OCI-M1 (cell line): ENCODE results near the gene ATP8B4.

ENCODE experiments used
- DNase-seq: peaks from one replicate; lab custom pipeline; 2025; lab: John Stamatoyannopoulos, UW

The ATP8B4 gene

GRCh38 chr15:49890689-49891088 lies 228.3 kb downstream of the ATP8B4 start:
- DNase-seq: no peak

- no peak for DNase-seq
These were observed 229.5 kb downstream of the ATP8B4 start for GRCh38 chr15:49889536-49889935.

DNA sequence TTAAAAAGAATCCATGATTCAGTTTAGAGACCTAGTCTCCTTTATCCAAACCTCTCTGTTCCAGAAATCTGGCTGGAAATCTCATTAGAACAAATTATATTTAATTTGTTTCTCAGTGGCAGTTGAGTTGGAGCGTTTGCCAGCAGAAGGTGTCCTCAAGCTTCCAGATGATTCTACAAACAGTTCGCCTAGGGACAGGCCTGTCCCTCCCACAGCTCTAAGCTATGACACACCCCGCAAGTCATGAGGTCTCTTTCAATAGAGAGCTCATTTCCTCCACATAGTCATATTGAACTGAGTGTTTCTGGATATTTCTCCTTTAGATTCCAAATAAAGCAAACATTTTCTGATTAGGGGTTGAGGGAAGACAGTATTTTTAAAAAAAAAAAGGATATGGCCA lies 230.3 kb downstream of the ATP8B4 start:
- no peak for DNase-seq

DNA sequence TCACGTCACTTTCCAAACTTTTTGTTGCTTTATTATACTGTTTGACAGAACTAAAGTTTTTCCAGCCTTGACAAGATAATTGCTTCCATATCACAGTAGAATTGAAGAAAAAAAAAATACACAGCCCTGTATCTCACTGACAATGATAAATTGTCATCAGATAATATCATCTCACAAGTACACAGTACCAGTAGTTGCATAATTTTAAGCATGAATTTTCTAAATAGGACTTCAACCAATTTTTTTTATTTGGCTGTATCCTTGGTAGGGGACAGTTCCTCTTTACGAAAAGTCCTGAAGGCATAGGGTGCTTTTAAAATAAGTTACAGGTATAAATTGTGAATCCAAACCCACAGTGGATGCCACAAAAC lies 230.7 kb downstream of the ATP8B4 start:
- no peak for DNase-seq

DNA sequence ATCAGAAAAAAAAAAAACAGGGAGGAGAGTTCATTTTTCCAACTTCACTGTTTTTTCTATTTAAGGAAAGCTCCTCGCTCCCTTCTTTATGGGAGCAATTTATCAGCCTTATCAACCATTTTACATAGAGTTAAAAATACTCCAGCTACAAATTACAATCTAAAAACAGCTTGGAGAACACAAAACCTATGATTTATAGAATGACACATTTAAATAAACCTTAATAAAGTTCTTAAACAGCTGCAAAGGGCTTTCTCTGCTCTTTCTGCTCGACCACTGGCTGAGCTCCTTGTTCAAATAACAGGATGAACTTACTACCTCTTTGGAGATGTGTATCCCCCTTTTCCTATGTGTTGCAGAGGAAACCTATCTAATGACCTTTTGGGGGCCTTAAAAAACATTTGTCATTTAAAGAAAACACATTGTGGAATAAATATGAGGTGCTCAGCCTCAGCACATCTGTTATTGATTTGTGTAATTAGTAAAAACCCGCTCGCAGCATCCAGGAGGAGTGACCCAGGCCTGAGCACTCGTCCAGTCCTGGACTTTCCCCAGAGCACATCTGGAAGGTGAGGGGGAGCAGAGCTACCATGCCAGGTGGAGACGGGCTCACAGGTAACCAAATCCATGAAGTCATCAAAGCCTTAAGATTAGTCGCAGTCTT lies 231.2 kb downstream of the ATP8B4 start:
- DNase-seq: no peak

- DNase-seq: no peak
These were observed 235.9 kb downstream of the ATP8B4 start for GRCh38 chr15:49883121-49883520.

GRCh38 chr15:49881866-49882265 lies 237.2 kb downstream of the ATP8B4 start:
- DNase-seq: no peak

DNA sequence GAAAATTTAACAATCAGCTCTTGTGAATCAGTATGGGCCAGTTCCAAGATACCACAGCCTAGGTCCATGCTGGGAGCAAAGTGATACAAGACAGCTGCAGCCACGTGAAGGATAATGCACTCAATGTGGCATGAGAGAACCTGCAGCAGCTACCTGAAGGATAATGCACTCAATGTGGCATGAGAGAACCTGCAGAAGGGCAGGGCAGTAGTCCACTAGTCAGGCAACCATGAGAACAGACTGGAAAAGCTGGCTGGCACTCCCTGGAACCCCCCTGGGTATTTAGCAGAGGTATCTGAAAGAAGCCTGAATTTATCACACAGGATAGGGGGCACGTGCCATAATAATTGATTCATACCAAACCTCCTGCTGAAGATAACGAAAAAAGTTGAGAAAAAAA lies 237.6 kb downstream of the ATP8B4 start:
- DNase-seq: no peak

DNA sequence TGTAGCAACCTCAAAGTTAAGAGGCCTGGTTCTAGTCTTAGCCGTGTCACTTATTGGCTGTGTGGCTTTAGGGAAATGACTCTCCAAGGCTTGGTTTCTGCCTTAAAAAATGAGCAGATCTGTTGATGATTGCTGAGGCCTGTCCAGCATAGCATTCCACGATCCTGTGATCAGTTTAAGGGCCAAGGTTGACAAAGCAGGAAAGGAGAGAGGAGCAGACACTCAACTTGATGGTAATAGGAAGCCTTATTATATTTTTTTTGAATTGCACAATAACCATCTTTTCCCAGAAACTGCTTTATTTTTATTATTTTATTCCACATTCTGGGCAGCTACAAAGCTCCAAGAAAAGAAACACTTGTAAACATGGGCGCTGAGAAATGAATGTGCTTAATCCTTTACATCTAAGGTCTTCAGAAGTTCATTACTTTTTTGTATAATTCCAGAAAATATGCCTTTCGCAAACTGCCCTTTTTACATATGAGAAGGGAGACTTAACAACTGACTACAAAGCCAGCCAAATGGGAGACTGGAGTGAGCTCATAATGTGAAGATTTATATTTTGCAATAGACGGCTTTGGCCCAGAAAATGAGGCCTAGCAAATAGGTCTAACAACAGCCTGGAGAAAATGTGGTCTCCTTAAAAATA lies 241.0 kb downstream of the ATP8B4 start:
- DNase-seq: no peak

DNA sequence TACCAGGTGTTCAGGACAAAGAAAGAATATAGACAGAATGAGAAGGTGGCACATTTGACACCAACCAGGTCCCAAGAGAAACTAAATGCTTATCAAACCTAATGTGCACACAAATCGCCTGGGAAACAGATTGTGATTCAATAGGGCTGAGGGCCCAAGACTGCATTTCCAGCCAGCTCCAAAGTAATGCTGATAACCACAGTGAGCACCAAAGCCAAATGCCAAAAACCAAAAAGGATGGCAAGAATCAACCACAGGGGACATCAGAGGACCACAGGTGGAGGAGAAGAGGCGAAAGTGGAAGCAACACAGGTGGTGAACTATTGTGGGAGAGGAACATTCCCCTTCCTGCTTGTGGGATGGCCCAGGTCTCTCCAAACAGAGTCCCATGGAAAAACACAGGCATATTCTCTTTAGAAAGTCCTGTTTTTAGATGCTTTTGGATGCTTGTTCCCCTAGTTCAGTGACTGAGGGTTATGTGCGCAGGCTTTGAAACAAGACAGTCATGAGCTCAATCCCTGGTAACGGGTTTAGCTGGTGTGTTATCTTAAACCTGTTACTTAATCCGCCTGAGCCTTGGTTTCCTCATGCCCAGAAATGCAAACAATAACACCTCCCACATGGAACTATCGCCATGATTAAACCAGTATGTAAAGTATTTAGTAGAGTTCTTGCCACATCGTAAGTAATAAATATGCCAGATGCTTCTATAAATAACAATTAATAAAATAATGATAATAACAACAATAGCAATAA lies 241.7 kb downstream of the ATP8B4 start:
- DNase-seq: no peak

DNA sequence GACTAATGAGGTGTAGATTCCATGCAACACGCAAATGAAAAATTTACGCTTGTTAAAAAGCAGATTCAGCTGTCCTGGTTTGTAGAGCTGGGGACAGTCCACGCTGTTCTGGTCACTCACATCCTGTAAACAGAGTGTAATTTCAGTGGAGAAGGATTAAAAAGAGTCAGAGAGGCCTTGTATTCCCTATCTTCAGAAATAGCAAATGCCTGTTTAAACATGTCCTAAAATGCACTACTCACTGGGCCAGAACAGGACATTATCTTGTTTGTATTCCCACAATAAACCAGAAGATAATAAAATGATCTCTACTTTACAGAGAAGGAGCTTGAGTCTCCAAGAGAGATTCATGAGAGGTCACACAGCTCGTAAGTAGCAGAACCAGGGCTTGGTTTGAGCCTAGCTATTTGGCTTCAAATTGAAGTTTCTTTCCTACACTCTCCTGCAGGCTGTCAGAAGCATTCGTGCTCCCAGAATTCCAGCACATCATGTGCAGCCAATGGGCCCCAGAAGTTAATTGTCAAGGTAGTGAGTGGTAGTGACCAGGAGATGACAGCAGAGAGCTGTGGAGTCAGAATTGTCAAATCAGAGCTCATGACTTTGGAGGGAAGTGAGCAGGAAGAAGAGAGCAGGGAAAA lies 242.5 kb downstream of the ATP8B4 start:
- DNase-seq: peak; percentile 37

- DNase-seq: peak; percentile 2
These were observed 243.6 kb downstream of the ATP8B4 start for GRCh38 chr15:49875392-49875791.

GRCh38 chr15:49870472-49870871 lies 248.6 kb downstream of the ATP8B4 start:
- DNase-seq: no peak

DNA sequence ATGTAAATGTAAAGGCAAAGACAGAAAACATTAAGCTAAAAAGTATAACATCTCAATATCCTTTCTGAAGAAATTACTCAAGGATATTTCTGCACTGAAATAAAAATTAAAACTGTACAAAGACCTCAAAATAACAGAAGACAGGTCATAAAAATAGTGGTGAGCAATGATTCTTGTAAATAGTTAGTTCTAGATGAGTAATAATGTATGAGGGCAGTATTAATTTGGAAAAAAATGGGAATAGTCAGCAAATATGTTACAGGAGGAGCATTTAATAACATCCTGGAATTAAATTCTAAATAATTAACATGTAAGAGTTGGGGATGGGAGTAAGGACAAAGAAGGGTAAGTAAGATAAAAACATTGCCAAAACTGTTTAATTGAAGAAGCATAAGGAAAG lies 250.7 kb downstream of the ATP8B4 start:
- DNase-seq: no peak

GRCh38 chr15:49865925-49866757 lies 252.9 kb downstream of the ATP8B4 start:
- DNase-seq: no peak

GRCh38 chr15:49864251-49864650 lies 254.8 kb downstream of the ATP8B4 start:
- DNase-seq: no peak

GRCh38 chr15:49863431-49864224 lies 255.4 kb downstream of the ATP8B4 start:
- no peak for DNase-seq

GRCh38 chr15:49860101-49860500 lies 258.9 kb downstream of the ATP8B4 start:
- DNase-seq: peak; percentile 17

- DNase-seq: no peak
These were observed 261.2 kb downstream of the ATP8B4 start for GRCh38 chr15:49857496-49858475.
